ENCODE data around the gene SOBP. TPM values are rescaled to one million over a fixed set of nuclear protein-coding genes. Genes with fewer than 3 reads are reported as not detected.

SOBP gene
- total RNA-seq, 4 donors from 2014 or later = 0.26 to 1.5 (median 0.55) TPM

DNA sequence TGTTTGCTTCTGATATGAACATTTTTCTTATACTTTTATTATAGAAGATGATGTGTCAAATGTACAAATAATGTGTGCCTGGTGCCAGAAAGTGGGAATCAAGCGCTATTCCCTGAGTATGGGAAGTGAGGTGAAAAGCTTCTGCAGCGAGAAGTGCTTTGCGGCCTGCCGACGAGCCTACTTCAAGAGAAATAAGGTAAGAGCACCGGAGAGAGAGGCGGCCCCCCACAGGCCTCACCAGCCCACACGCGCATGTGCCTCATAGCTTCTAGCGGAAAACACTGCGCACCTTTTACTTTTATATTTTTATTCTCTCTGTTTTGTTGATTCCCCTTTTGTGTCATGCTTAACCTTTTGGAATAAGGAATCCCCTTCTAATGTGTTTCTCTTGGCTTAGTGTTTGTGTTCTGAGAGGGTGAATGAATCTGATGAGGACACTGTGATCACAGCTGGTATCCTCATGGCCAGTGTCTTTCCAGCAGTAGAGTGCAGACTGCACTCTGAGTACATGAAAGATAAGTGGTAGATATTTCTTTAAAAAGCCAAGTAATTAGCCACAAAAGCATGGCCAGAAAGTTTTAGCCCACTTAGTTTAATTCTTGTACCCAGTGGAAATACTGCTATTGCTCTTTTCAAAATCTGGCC, 43.6 kb downstream of the SOBP start:
- TF ChIP-seq CTCF (IDR thresholded peaks at IDR 0.05) (no peak), EP300 (IDR thresholded peaks at IDR 0.05) (no peak), POLR2AphosphoS5 (IDR thresholded peaks at IDR 0.05) (no peak), POLR2A (IDR thresholded peaks at IDR 0.05) (no peak)
- Histone ChIP-seq H3K36me3 (no peaks in the 10 kb centered on the region), H3K27ac (no peak overlapping the region), H3K27me3 (no peaks in the 10 kb centered on the region), H3K4me1 (no peaks in the 10 kb centered on the region), H3K9me3 (no peaks in the 10 kb centered on the region), H3K4me3 (no peak overlapping the region)
- no peak for DNase-seq (ENCODE audit: low spot score in 2 of 2)
- 91% methylated on average over 11 of the region's 11 CpGs for WGBS

DNA sequence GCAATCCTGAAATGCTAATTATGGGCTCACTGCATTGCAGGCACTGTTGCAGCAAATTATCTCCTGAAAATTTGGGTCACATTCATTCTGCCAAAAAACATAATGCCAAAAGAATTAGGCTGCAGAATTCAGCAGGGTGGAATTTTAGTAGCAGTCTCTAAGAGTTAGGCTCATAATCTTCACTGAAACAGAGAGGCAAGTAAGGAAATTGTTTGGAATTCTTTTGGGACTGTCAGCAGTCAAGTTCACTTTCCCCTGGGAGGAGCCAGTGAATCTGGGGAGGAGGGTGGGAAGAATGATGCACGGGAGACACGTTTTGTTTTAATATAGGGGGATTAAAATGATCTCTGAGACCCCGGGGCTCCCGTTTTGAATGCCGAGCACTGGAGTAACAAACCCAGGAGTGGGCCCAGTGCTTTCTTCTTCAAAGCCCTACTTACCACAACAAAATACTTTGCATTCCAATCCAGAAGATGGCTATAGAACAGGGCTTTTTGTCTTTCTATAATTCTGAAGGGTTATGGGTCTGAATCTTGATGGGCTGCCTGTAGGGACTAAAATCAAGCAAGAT, 44.7 kb downstream of the SOBP start:
- H3K36me3 ChIP-seq = no peaks in the 10 kb centered on the region
- H3K4me1 ChIP-seq = no peaks in the 10 kb centered on the region
- WGBS = 62% methylated on average over 5 of the region's 5 CpGs
- H3K4me3 ChIP-seq = no peak overlapping the region
- no peak for DNase-seq (ENCODE audit: low spot score in 2 of 2)
- H3K27me3 ChIP-seq = no peaks in the 10 kb centered on the region
- no peaks in the 10 kb centered on the region for H3K9me3 ChIP-seq
- TF ChIP-seq POLR2A (IDR thresholded peaks at IDR 0.05) (no peak), EP300 (IDR thresholded peaks at IDR 0.05) (no peak), CTCF (IDR thresholded peaks at IDR 0.05) (no peak), POLR2AphosphoS5 (IDR thresholded peaks at IDR 0.05) (no peak)
- no peak overlapping the region for H3K27ac ChIP-seq

- no peaks in the 10 kb centered on the region for H3K27me3 ChIP-seq
- no peaks in the 10 kb centered on the region for H3K9me3 ChIP-seq
- H3K4me3 ChIP-seq = no peak overlapping the region
- DNase-seq (ENCODE audit: low spot score in 2 of 2) = no peak
- 90% methylated on average over 1 of the region's 1 CpG for WGBS
- no peaks in the 10 kb centered on the region for H3K4me1 ChIP-seq
- H3K27ac ChIP-seq = no peak overlapping the region
- H3K36me3 ChIP-seq = no peaks in the 10 kb centered on the region
- TF ChIP-seq POLR2AphosphoS5 (IDR thresholded peaks at IDR 0.05) (no peak), CTCF (IDR thresholded peaks at IDR 0.05) (no peak), POLR2A (IDR thresholded peaks at IDR 0.05) (no peak), EP300 (IDR thresholded peaks at IDR 0.05) (no peak)
These were observed 45.7 kb downstream of the SOBP start for GRCh38 chr6:107535626-107536025.

DNA sequence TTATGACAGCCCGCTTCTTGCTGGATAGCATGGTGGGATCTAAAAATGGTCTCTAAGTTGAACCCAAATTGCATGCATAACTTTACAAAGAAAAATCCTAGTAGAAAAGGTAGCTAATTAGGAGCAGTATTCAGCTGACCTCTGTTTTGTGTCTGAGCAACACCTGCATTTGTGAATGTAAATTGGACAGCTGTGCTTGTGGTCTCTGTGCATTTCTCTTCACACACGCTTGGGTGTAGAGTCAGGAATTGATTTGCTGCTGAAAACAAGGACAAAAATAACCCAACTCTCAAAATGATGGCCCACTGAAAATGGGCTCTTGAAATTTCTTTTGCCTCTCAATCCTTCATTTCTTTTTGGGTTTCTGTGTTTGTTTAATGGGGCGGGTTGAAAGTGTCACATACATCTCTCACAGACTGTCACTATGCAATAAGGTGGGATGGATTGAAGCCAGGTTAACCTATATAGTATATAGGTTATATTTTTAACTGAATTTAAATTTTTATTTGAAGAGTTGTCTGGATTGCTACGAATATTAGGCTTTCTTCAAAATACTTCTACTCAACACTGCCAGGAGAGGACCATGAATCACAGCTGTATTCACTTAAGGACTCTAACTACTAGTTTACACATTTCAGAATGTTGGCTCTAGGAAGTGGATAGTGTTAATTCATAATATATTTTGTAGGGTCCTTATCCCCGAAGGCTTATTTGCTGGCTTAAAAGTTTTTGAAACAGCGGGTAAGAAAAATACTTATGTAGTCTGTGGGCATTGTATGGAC, 46.5 kb downstream of the SOBP start:
- Histone ChIP-seq H3K4me1 (no peaks in the 10 kb centered on the region), H3K27ac (no peak overlapping the region), H3K4me3 (no peak overlapping the region), H3K36me3 (no peaks in the 10 kb centered on the region), H3K9me3 (no peaks in the 10 kb centered on the region), H3K27me3 (no peaks in the 10 kb centered on the region)
- DNase-seq (ENCODE audit: low spot score in 2 of 2) = no peak
- WGBS = 78% methylated on average over 6 of the region's 6 CpGs
- TF ChIP-seq EP300 (IDR thresholded peaks at IDR 0.05) = no peak
- no peak for TF ChIP-seq POLR2A (IDR thresholded peaks at IDR 0.05)
- no peak for TF ChIP-seq POLR2AphosphoS5 (IDR thresholded peaks at IDR 0.05)
- TF ChIP-seq CTCF (IDR thresholded peaks at IDR 0.05) = no peak

DNA sequence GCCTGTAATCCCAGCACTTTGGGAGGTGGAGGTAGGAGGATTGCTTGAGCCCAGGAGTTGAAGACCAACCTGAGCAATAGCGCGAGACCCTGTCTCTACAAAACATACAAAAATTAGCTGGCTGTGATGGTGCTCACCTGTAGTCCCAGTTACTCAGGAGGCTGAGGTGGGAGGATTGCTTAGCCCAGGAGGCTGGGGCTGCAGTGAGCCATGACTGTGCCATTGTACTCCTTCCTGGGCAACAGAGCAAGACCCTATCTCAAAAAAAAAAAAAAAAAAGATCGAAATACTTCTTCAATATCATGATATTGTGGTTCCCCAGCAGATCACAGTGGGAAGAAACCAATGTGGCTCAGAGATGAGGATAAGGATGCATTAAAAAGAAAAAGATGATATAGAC, 47.6 kb downstream of the SOBP start:
- DNase-seq (ENCODE audit: low spot score in 2 of 2) = no peak
- H3K27me3 ChIP-seq = no peaks in the 10 kb centered on the region
- H3K36me3 ChIP-seq = no peaks in the 10 kb centered on the region
- no peak for TF ChIP-seq POLR2A (IDR thresholded peaks at IDR 0.05)
- no peak for TF ChIP-seq EP300 (IDR thresholded peaks at IDR 0.05)
- no peak for TF ChIP-seq CTCF (IDR thresholded peaks at IDR 0.05)
- no peak for TF ChIP-seq POLR2AphosphoS5 (IDR thresholded peaks at IDR 0.05)
- H3K4me1 ChIP-seq = no peaks in the 10 kb centered on the region
- no peak overlapping the region for H3K27ac ChIP-seq
- WGBS = 98% methylated on average over 3 of the region's 3 CpGs
- no peak overlapping the region for H3K4me3 ChIP-seq
- H3K9me3 ChIP-seq = no peaks in the 10 kb centered on the region
